Activated CD4-positive, alpha-beta memory T cell treated with anti-CD3 and anti-CD28 coated beads for 36 hours (primary cell): Measurements from ENCODE around the gene PKN3. TPM values are rescaled to one million over a fixed set of nuclear protein-coding genes. Genes with fewer than 3 reads are reported as not detected.
A peak's percentile ranks its signal among the peaks of the same experiment; 100 is the strongest.

ENCODE experiments used
- CTCF ChIA-PET: fragments of 350-600 bp; sonication (Branson Sonifier 250); formaldehyde crosslinking; loops from one replicate; lab custom pipeline; 2021; ENCODE audit warnings: antibody characterized with exemption, inconsistent platforms; lab: Charles Lee
- POLR2A ChIA-PET: fragments of 350-600 bp; sonication (Branson Sonifier 250); formaldehyde crosslinking; loops from one replicate; lab custom pipeline; 2021; ENCODE audit warnings: antibody characterized with exemption; lab: Charles Lee
- DNase-seq: peaks from one replicate; pipeline ENCODE4 v3.0.0-alpha.2; 2020
- H3K27ac Mint-ChIP-seq: one replicate; pipeline ENCODE4 v1.8.0; 2021; ENCODE audit warnings: mixed read lengths
- H3K27me3 Mint-ChIP-seq: one replicate; pipeline ENCODE4 v1.8.0; 2021; ENCODE audit warnings: mixed read lengths
- H3K36me3 Mint-ChIP-seq: one replicate; pipeline ENCODE4 v1.8.0; 2021; ENCODE audit warnings: mixed read lengths
- H3K4me1 Mint-ChIP-seq: one replicate; pipeline ENCODE4 v1.8.0; 2021; ENCODE audit warnings: low read depth, mixed read lengths
- H3K4me3 Mint-ChIP-seq: one replicate; pipeline ENCODE4 v1.8.0; 2021; ENCODE audit warnings: mild to moderate bottlenecking, mixed read lengths
- H3K9me3 Mint-ChIP-seq: one replicate; pipeline ENCODE4 v1.8.0; 2021; ENCODE audit warnings: mixed read lengths
- intact Hi-C: fragments of 100-400 bp; cut with micrococcal nuclease; formaldehyde crosslinking; loops from one replicate; pipeline ENCODE4 v1.15.1; 2023
- total RNA-seq, 2 experiments: library from RNA; stranded (reverse); gene quantifications; one replicate each; pipeline ENCODE4 v1.2.3, GENCODE V29; 2021

The PKN3 gene
- total RNA-seq, 2 experiments from 2014 or later = 10.4 to 11.4 TPM

GRCh38 chr9:128718475-128718874, 16.2 kb downstream of the PKN3 start:
- no peaks in the 10 kb centered on the region for H3K9me3 Mint-ChIP-seq
- ChIA-PET POLR2A (no interaction called here), CTCF (no interaction called here)

GRCh38 chr9:128719919-128720605, 17.8 kb downstream of the PKN3 start:
- Mint-ChIP-seq H3K4me1 (peaks cover 22% of the 10 kb centered on the region), H3K27me3 (no peaks in the 10 kb centered on the region), H3K36me3 (peaks cover 8% of the 10 kb centered on the region), H3K4me3 (no peak overlapping the region), H3K27ac (no peak overlapping the region), H3K9me3 (no peaks in the 10 kb centered on the region)
- DNase-seq = no peak
- ChIA-PET CTCF (no interaction called here), POLR2A (no interaction called here)
- intact Hi-C loops = loop anchor here (5.0 kb wide), 1 partner anchor 97 kb away; the partner anchor contains the start of gene ENDOG

More at GRCh38 chr9:128718475-128718874, 16.2 kb downstream of the PKN3 start:
- H3K36me3 Mint-ChIP-seq = peaks cover 8% of the 10 kb centered on the region
- no peak for DNase-seq
- H3K4me1 Mint-ChIP-seq = peaks cover 13% of the 10 kb centered on the region
- H3K27ac Mint-ChIP-seq = no peak overlapping the region
- H3K4me3 Mint-ChIP-seq = no peak overlapping the region
- intact Hi-C loops = no loop called here
- no peaks in the 10 kb centered on the region for H3K27me3 Mint-ChIP-seq

GRCh38 chr9:128720841-128721486, 18.7 kb downstream of the PKN3 start:
- Mint-ChIP-seq H3K27ac (no peak overlapping the region), H3K9me3 (no peaks in the 10 kb centered on the region), H3K4me1 (peaks cover 29% of the 10 kb centered on the region), H3K36me3 (peaks cover 8% of the 10 kb centered on the region), H3K4me3 (no peak overlapping the region), H3K27me3 (no peaks in the 10 kb centered on the region)
- POLR2A ChIA-PET = no interaction called here
- intact Hi-C loops = loop anchor here (5.0 kb wide), 1 partner anchor 96 kb away; the partner anchor contains the start of gene ENDOG
- CTCF ChIA-PET = no interaction called here
- no peak for DNase-seq

GRCh38 chr9:128721487-128722010, 19.2 kb downstream of the PKN3 start:
- peak overlapping the region; percentile 93 for H3K4me3 Mint-ChIP-seq
- intact Hi-C loops = loop anchor here (5.0 kb wide), 1 partner anchor 96 kb away; the partner anchor contains the start of gene ENDOG
- no peaks in the 10 kb centered on the region for H3K27me3 Mint-ChIP-seq
- no peaks in the 10 kb centered on the region for H3K9me3 Mint-ChIP-seq
- POLR2A ChIA-PET = no interaction called here
- H3K36me3 Mint-ChIP-seq = peaks cover 8% of the 10 kb centered on the region
- H3K4me1 Mint-ChIP-seq = peaks cover 31% of the 10 kb centered on the region
- no peak for DNase-seq
- no peak overlapping the region for H3K27ac Mint-ChIP-seq
- CTCF ChIA-PET = no interaction called here

- DNase-seq = no peak
- ChIA-PET CTCF (interaction anchor here (0.5 to 3.4 kb wide), 2 partner anchors 21 to 312 kb away, joined by 4 to 20 read pairs; partner anchors contain the start of gene PKN3), POLR2A (interaction anchor here (1.7 kb wide), 1 partner anchor 16 kb away, joined by 5 read pairs; no protein-coding TSS in a partner anchor)
- peaks cover 8% of the 10 kb centered on the region for H3K36me3 Mint-ChIP-seq
- H3K9me3 Mint-ChIP-seq = no peaks in the 10 kb centered on the region
- peaks cover 31% of the 10 kb centered on the region for H3K4me1 Mint-ChIP-seq
- intact Hi-C loops = loop anchor here (5.0 kb wide), 1 partner anchor 95 kb away; the partner anchor contains the start of gene ENDOG
- H3K27me3 Mint-ChIP-seq = no peaks in the 10 kb centered on the region
- H3K4me3 Mint-ChIP-seq = peak overlapping the region; percentile 93
- peak overlapping the region; percentile 91 for H3K27ac Mint-ChIP-seq
These were observed 20.4 kb downstream of the PKN3 start for GRCh38 chr9:128722380-128723351.

GRCh38 chr9:128723352-128723865, 21.1 kb downstream of the PKN3 start:
- Mint-ChIP-seq H3K4me3 (peak overlapping the region; percentile 93), H3K9me3 (no peaks in the 10 kb centered on the region), H3K36me3 (peaks cover 8% of the 10 kb centered on the region), H3K27me3 (no peaks in the 10 kb centered on the region), H3K4me1 (peaks cover 31% of the 10 kb centered on the region), H3K27ac (peak overlapping the region; percentile 91)
- ChIA-PET POLR2A (interaction anchor here (0.5 to 1.8 kb wide), 8 partner anchors 10 to 1213 kb away, joined by 3 to 5 read pairs (median 3); partner anchors contain the start of gene SPOUT1), CTCF (interaction anchor here (0.5 to 3.4 kb wide), 4 partner anchors 21 to 311 kb away, joined by 3 to 20 read pairs (median 8); partner anchors contain the start of genes ENDOG and PKN3)
- no peak for DNase-seq
- intact Hi-C loops = loop anchor here (5.0 kb wide), 1 partner anchor 94 kb away; the partner anchor contains the start of gene ENDOG

GRCh38 chr9:128723866-128724743, 21.8 kb downstream of the PKN3 start, which contains the start of gene ZDHHC12:
Gene ZDHHC12 (minus strand): TSS chr9:128724127. CDS start chr9:128724093, 34 bp downstream.
- intact Hi-C loops = loop anchor here (2.0 to 5.0 kb wide), 4 partner anchors 35 to 93 kb away; partner anchors contain the start of genes ENDOG, SET, TBC1D13 and ZER1
- peak within 1 kb of the TSS; percentile 95 for H3K4me3 Mint-ChIP-seq

GRCh38 chr9:128724744-128725211, 22.5 kb downstream of the PKN3 start:
- CTCF ChIA-PET = interaction anchor here (0.5 to 3.4 kb wide), 6 partner anchors 9 to 433 kb away, joined by 3 to 20 read pairs (median 4); partner anchors contain the start of genes DOLK, ENDOG, NUP188 and PKN3
- Mint-ChIP-seq H3K4me1 (peaks cover 31% of the 10 kb centered on the region), H3K4me3 (peak overlapping the region; percentile 95)

More at GRCh38 chr9:128723866-128724743, 21.8 kb downstream of the PKN3 start, which contains the start of gene ZDHHC12:
- DNase-seq = peak; percentile 99
- POLR2A ChIA-PET = interaction anchor here (0.5 to 1.8 kb wide), 17 partner anchors 10 to 1213 kb away, joined by 3 to 5 read pairs (median 3); partner anchors contain the start of genes GLE1, SET and SPOUT1
- H3K27me3 Mint-ChIP-seq = no peaks in the 10 kb centered on the region
- CTCF ChIA-PET = interaction anchor here (0.5 to 3.4 kb wide), 7 partner anchors 9 to 433 kb away, joined by 3 to 20 read pairs (median 3); partner anchors contain the start of genes DOLK, ENDOG, NUP188 and PKN3
- H3K27ac Mint-ChIP-seq = peak within 1 kb of the TSS; percentile 91
- H3K9me3 Mint-ChIP-seq = no peaks in the 10 kb centered on the region
- peaks cover 31% of the 10 kb centered on the region for H3K4me1 Mint-ChIP-seq
- peaks cover 8% of the 10 kb centered on the region for H3K36me3 Mint-ChIP-seq

GRCh38 chr9:128727640-128728248, 25.4 kb downstream of the PKN3 start:
- no peaks in the 10 kb centered on the region for H3K27me3 Mint-ChIP-seq
- intact Hi-C loops = no loop called here
- H3K27ac Mint-ChIP-seq = no peak overlapping the region
- no peak overlapping the region for H3K4me3 Mint-ChIP-seq
- no peaks in the 10 kb centered on the region for H3K9me3 Mint-ChIP-seq
- POLR2A ChIA-PET = no interaction called here
- CTCF ChIA-PET = no interaction called here
- H3K4me1 Mint-ChIP-seq = peaks cover 25% of the 10 kb centered on the region
- no peak for DNase-seq
- no peaks in the 10 kb centered on the region for H3K36me3 Mint-ChIP-seq

More at GRCh38 chr9:128724744-128725211, 22.5 kb downstream of the PKN3 start:
- no peaks in the 10 kb centered on the region for H3K9me3 Mint-ChIP-seq
- DNase-seq = peak; percentile 79
- no peaks in the 10 kb centered on the region for H3K27me3 Mint-ChIP-seq
- POLR2A ChIA-PET = interaction anchor here (0.5 to 1.8 kb wide), 14 partner anchors 33 to 447 kb away, joined by 3 to 5 read pairs (median 3); partner anchors contain the start of genes GLE1, SET and SPOUT1
- intact Hi-C loops = loop anchor here (2.0 to 5.0 kb wide), 4 partner anchors 36 to 93 kb away; partner anchors contain the start of genes ENDOG, SET, TBC1D13 and ZER1
- peak overlapping the region; percentile 84 for H3K27ac Mint-ChIP-seq
- peaks cover 6% of the 10 kb centered on the region for H3K36me3 Mint-ChIP-seq
